Measurements from ENCODE around the gene TWIST2. TPM values are rescaled to one million over a fixed set of nuclear protein-coding genes. Genes with fewer than 3 reads are reported as not detected.
A peak's percentile ranks its signal among the peaks of the same experiment; 100 is the strongest.

TWIST2 gene
- polyA plus RNA-seq, 3 donors, result 0.43 to 0.49 (median 0.43) TPM

- peaks cover 16 to 24% (median 22%) of the 10 kb centered on the region in 3 donors for H3K27me3 Mint-ChIP-seq (ENCODE audit: low read depth in 3 of 3)
- no peak overlapping the region for H3K4me3 Mint-ChIP-seq
- intact Hi-C loops (cut with micrococcal nuclease), result no loop called here
- peaks cover 0 to 14% (median 8%) of the 10 kb centered on the region in 7 donors for H3K9me3 Mint-ChIP-seq
- no peak overlapping the region for H3K27ac ChIP-seq (ENCODE audit: low read depth in 1 of 2, low read length in 2 of 2)
- H3K9me3 ChIP-seq (replicated peaks in 1 of 2; ENCODE audit: control insufficient read depth in 1 of 2, insufficient read depth in 1 of 2, low read length in 2 of 2), result peaks cover 0 to 18% of the 10 kb centered on the region in 2 donors
- no peak for DNase-seq
- H3K27ac Mint-ChIP-seq, result no peak overlapping the region
- H3K4me3 ChIP-seq (replicated peaks in 1 of 3; ENCODE audit: low read depth in 2 of 3, low read length in 3 of 3), result no peak overlapping the region
- H3K4me1 ChIP-seq (ENCODE audit: control insufficient read depth in 1 of 2, insufficient read depth in 2 of 2, low read length in 2 of 2), result peaks cover 21 to 22% of the 10 kb centered on the region in 2 donors
- H3K4me1 Mint-ChIP-seq, result peaks cover 17% of the 10 kb centered on the region
- H3K4me2 ChIP-seq (replicated peaks; ENCODE audit: extremely low read depth, low read length, poor library complexity, severe bottlenecking), result no peak overlapping the region
- H2AFZ ChIP-seq (ENCODE audit: insufficient read depth, low read depth, low read length, poor library complexity, severe bottlenecking), result no peak overlapping the region
- H3K36me3 Mint-ChIP-seq, result no peaks in the 10 kb centered on the region
- TF ChIP-seq CTCF (IDR thresholded peaks at IDR 0.05), result peak; percentile 44
- H3K27me3 ChIP-seq (ENCODE audit: control insufficient read depth in 2 of 2, insufficient read depth in 2 of 2, low read length in 2 of 2), result peaks cover 0 to 21% of the 10 kb centered on the region in 2 donors
- WGBS (ENCODE audit: insufficient coverage), result 48% methylated on average over 3 of the region's 5 CpGs
- H3K79me2 ChIP-seq (ENCODE audit: insufficient read depth, low read length), result no peaks in the 10 kb centered on the region
- H4K20me1 ChIP-seq (ENCODE audit: insufficient read depth, low read length), result no peaks in the 10 kb centered on the region
- H3K36me3 ChIP-seq (replicated peaks in 1 of 2; ENCODE audit: control insufficient read depth in 1 of 2, insufficient read depth in 2 of 2, low read length in 2 of 2), result no peaks in the 10 kb centered on the region
- no peak overlapping the region for H3K9ac ChIP-seq (ENCODE audit: insufficient read depth, low read length, poor library complexity, severe bottlenecking)
These were observed 97.7 kb downstream of the TWIST2 start for GRCh38 chr2:238945433-238946150.

GRCh38 chr2:238946318-238947242 lies 98.7 kb downstream of the TWIST2 start:
- Histone ChIP-seq H3K79me2 (ENCODE audit: insufficient read depth, low read length) (no peaks in the 10 kb centered on the region), H3K27me3 (ENCODE audit: control insufficient read depth in 2 of 2, insufficient read depth in 2 of 2, low read length in 2 of 2) (peaks cover 0 to 31% of the 10 kb centered on the region in 2 donors), H2AFZ (ENCODE audit: insufficient read depth, low read depth, low read length, poor library complexity, severe bottlenecking) (no peak overlapping the region), H3K9ac (ENCODE audit: insufficient read depth, low read length, poor library complexity, severe bottlenecking) (no peak overlapping the region), H3K4me2 (replicated peaks; ENCODE audit: extremely low read depth, low read length, poor library complexity, severe bottlenecking) (no peak overlapping the region), H3K4me1 (ENCODE audit: control insufficient read depth in 1 of 2, insufficient read depth in 2 of 2, low read length in 2 of 2) (peaks cover 21 to 22% of the 10 kb centered on the region in 2 donors), H4K20me1 (ENCODE audit: insufficient read depth, low read length) (no peaks in the 10 kb centered on the region), H3K27ac (ENCODE audit: low read depth in 1 of 2, low read length in 2 of 2) (no peak overlapping the region), H3K9me3 (replicated peaks in 1 of 2; ENCODE audit: control insufficient read depth in 1 of 2, insufficient read depth in 1 of 2, low read length in 2 of 2) (peaks cover 0 to 18% of the 10 kb centered on the region in 2 donors), H3K4me3 (replicated peaks in 1 of 3; ENCODE audit: low read depth in 2 of 3, low read length in 3 of 3) (no peak overlapping the region), H3K36me3 (replicated peaks in 1 of 2; ENCODE audit: control insufficient read depth in 1 of 2, insufficient read depth in 2 of 2, low read length in 2 of 2) (no peaks in the 10 kb centered on the region)
- no peak for TF ChIP-seq CTCF (IDR thresholded peaks at IDR 0.05)
- Mint-ChIP-seq H3K27ac (no peak overlapping the region), H3K4me3 (no peak overlapping the region), H3K9me3 (peaks cover 0 to 14% (median 8%) of the 10 kb centered on the region in 7 donors), H3K4me1 (peaks cover 17% of the 10 kb centered on the region), H3K36me3 (no peaks in the 10 kb centered on the region), H3K27me3 (ENCODE audit: low read depth in 3 of 3) (peaks cover 26 to 30% (median 29%) of the 10 kb centered on the region in 3 donors)
- no peak for DNase-seq
- intact Hi-C loops (cut with micrococcal nuclease), result no loop called here
- WGBS (ENCODE audit: insufficient coverage), result 98% methylated on average over 6 of the region's 6 CpGs

All from CD14-positive monocyte (primary cell).